HG03280 (cell line): ENCODE results near the gene RGMA.
"Not testable (repeated sequence)": the region's sequence is repeated elsewhere in the genome, so short reads cannot be mapped to it uniquely, and the experiment has no call there.

ENCODE experiments used
- ATAC-seq: cut with Tn5 transposase; IDR thresholded peaks from one replicate; pipeline ENCODE4 v1.9.1; 2021; ENCODE audit warnings: mild to moderate bottlenecking, moderate library complexity; ENCODE audit not compliant: unreplicated experiment

The RGMA gene

GRCh38 chr15:93049233-93049632 is 39.8 kb downstream of the RGMA start:
- ATAC-seq, result no peak

DNA sequence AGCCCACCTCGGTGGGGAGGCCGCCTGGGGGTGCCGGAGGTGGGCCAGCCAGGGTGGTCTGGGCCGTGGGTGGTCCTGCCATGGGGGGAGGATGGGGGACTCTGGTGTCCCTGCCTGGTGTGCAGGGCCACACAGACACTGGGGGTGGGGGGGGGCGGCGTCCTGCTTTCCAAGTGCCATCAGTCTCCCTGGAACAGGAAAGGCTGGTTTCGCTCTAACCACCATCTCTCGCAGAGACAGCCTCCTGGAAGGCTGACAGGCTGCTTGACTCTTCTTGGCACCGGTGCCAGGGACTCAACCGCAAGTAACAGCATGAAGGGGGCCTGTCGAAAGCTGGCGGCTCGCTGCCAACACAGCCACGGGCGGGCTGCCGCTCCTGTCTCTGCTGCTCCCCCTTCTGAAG is 40.3 kb downstream of the RGMA start:
- no peak for ATAC-seq

DNA sequence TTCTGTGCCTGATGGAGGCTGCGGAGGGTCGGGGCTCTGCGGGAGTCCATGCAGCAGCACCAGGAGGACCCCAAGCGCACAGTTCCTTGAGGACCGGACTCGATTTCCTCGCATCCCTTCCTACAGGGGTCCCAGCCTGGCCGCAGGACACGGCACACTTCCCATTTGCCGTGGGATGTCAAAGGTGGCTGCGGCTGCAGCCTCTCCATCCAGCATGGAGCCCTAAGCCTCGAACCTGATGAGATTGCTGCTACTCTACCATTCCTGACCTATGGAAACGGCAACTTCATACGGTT is 40.6 kb downstream of the RGMA start:
- ATAC-seq, result no peak

DNA sequence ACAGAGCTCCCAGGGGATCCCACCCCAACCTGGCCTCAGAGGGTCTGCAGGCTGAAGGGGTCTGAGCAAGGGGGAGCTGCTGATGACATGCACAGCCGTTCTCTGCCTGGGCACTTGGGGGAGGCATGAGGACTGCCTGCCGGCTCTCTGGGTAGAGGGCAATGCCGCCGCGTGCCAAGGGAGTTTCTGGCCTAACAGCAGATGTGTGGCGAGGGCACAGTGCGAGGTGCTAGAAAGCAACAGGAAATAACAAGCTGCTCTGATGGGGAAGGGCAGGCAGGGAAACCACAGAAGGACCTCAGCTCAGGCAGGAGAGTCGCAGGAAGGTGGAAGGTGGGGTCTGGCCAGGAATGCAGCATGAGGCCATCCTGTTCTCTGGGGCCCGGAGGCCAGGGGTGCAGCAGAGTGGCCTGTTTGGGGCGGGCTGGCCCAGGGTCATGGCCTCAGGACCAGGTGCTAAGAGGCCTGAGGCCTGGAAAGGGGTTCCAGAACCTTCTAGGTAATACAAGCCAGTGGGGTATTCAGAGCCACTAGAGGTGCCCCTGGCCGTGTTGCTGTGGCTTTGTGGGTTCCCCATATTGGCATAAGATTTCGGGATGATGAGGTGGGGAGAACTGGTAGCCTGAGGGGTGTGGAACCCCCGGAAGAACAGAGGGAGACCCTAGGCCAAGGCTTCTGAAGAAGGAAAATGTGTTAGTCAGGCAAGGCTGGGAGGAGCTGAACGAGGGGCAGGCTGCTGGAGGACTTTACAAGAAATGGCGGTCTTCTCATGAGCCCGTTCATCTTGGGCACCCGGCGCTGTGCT is 41.2 kb downstream of the RGMA start:
- ATAC-seq, result no peak

GRCh38 chr15:93046721-93047120 is 42.3 kb downstream of the RGMA start:
- no peak for ATAC-seq

DNA sequence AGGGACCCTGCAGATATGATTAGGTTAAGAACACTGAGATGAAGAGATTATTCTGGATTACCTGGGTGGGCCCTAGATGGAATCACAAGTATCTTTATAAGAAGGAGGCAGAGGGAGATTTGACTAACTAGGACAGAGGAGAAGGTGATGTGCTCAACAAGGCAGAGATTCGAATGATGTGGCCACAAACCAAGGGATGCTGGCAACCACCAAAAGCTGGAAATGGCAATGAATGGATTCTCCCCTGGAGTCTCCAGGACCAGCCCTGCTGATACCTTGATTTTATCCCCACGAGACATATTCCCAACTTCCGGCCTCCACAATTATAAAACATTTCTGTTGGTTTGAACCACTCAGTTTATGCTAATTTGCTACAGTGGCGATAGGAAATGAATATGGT is 42.9 kb downstream of the RGMA start:
- no peak for ATAC-seq

GRCh38 chr15:93045191-93045785 is 43.7 kb downstream of the RGMA start:
- ATAC-seq, result no peak

- ATAC-seq, result no peak
These were observed 44.5 kb downstream of the RGMA start for GRCh38 chr15:93044301-93045190.

- ATAC-seq, result no peak
These were observed 45.2 kb downstream of the RGMA start for GRCh38 chr15:93043621-93044300.

DNA sequence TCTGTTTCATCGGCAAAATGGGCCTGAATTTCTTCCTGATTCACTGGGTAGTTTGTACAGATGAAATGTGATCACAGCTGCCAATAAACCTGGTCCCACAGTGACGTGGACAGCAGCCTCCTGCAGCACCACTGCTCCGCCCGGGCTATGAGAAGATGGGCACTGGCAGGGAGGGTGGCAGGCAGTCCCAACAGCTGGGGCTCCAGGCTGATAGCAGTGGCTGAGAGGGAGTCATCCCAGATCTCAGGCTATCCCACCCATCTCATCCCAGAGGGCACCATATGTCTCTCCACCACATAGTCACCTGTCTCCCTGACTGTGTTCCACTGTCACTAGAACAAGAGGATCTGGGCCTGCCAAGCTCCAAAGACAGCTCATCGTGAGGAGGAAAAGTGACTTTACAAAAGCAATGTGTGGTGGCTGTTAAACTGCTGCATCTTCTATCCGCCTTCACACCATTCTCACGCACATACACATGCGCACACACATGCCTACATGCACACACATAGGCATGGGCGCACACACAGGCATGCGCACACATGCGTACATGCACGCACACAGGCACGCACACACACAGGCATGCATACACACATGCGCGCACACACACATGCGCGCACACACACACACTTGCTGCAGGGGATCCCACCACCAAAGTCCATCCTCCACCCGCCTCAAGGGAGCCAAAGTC is 46.2 kb downstream of the RGMA start:
- no peak for ATAC-seq

DNA sequence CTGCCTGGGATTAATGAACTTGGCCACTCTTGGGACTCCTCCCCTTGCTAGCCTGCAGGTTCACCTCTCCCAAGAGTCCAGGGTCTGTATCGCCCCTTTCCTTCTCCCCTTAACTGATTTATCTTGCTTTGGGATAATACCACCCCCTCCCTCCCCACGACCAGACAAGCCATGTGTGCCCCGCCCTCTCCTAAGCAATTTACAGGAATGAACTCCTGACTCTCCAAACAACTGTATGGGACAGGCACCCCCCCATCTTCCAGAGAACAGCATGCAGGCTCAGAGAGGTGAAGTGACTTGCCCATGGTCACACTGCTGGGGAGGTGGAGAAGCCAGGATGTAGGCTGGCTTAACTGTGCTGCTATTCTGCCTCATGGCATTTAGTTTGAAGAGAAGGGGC is 46.8 kb downstream of the RGMA start:
- ATAC-seq, result no peak

DNA sequence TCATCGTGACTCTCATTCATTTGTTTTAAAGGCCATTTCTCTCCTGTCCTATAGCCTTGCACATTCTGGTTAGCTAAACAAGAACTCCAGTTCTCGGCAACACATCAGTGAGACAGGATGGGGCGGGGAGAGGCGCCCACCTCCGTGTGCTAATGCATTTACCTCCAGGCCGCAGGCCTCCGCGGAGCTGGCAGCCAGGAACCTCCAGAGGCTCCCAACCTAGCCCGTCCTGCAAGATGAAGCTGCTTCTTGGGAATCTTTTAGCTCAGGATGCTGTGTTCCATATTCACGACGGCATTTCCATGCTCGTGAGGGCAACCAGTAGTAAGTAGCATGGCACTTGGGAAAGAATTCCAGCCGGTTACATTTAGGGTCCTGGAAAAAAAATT is 47.9 kb downstream of the RGMA start:
- ATAC-seq, result no peak

- no peak for ATAC-seq
These were observed 48.5 kb downstream of the RGMA start for GRCh38 chr15:93040288-93041158.

DNA sequence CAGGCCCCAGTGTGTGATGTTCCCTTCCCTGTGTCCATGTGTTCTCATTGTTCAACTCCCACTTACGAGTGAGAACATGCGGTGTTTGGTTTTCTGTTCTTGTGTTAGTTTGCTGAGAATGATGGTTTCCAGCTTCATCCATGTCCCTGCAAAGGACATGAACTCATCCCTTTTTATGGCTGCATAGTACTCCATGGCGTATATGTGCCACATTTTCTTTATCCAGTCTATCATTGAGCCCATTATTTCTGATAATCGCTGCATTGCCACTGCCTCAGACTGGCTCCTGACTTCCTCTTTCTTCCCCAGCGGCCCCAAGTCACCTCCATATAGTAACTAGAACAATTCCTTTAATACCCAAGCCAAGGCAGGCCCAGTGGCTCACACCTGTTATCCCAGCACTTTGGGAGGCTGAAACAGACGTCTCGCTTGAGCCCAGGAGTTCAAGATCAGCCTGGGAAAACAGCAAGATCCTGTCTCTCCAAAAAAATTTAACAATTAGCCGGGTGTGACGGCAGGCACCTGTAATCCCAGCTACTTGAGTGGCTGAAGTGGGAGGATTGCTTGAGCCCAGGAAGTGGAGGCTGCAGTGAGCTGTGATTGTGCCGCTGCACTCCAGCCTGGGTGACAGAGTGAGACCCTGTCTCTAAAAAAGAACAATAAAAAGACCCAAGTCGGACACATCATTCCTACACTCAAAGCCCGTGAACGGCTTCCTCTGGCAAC is 49.3 kb downstream of the RGMA start:
- not testable (repeated sequence) for ATAC-seq

DNA sequence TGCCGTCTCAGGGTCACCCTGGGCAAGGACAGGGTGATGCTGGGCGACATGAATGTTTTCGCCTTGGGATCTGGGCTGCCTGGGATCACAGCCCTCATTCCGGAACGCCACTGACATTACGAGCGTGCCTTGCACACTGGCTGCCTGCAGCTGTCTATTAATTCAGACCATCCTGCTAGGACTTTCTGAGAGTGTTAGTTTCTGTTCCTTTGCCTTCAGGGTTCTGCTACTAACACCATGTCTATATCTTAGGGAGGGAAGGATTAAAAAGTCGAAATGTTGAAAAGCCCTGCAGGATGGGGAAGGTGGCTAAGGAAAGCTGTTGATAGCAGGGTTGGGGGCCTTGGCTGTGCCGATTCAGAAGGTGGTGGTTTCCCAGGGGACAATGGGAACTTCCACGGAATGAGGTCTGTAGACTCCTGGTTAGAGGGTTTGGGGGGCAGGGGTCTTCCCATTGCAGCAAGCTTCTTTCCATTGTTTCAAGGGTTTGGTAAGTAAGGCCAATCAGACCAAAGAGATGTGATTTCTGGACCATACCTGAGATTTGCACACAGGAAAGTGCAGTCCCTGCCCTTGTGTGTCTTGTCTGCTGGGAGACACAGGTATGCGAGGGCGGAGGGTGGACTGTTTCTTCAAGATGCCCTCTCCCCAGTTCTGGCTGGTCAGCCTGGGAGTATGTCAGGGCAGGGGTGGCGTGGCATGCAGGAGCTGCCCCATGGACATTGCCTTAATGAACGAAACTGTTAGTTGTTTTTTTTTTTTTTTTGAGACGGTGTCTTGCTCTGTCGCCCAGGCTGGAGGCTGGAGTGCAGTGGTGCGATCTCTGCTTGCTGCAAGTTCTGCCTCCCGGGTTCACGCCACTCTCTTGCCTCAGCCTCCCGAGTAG is 50.9 kb downstream of the RGMA start:
- ATAC-seq, result no peak

- no peak for ATAC-seq
These were observed 51.8 kb downstream of the RGMA start for GRCh38 chr15:93036951-93037819.
